ENCODE measurements around the gene LRTM2.

Gene LRTM2

DNA sequence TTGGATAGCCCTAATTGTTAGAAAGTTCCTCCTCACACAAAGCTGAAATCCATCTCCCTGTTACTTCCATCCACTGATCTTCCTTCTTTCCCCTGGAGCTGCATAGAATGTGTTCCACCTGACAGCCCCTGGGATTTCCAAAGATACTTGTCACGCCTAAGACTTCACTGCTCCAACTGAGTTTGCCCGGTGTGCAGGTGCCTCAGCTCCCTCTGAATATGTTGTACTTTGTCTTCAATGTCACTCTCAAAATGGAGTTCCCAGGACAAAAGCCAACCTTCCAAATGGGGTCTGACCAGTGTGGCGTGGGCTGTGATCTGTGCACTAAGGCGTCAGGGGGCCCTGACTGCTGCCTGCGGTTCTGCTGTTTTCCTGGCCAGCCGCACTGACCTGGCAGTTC is 55.2 kb downstream of the LRTM2 start:
- DNase-seq (ENCODE audit: low read depth in 2 of 2), result no peak
- no peak overlapping the region for H3K4me3 ChIP-seq (replicated peaks in 1 of 2; ENCODE audit: low read depth in 2 of 2, low read length in 2 of 2)
- TF ChIP-seq CTCF (IDR thresholded peaks at IDR 0.05; ENCODE audit: low read depth, low read length), result no peak

DNA sequence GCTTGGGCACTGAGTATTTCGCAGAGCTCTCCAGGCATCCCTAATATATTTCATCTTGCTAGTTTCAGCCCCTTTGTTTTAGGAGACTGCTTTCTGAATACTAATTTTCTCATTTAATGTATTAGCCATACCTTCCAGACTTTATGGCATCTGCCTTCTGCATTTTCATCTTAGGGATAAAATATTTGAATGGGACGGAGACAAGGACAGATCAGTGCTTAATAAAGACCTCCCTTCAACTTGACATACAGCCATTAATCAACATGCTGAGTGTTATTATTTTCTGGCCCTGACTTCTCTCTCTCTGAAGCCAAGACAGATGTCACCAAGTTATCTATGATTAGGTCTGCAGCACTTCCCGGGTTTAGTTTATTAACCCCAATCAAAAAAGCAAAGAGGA is 55.7 kb downstream of the LRTM2 start:
- no peak overlapping the region for H3K4me3 ChIP-seq (replicated peaks in 1 of 2; ENCODE audit: low read depth in 2 of 2, low read length in 2 of 2)
- DNase-seq (ENCODE audit: low read depth in 2 of 2), result no peak
- TF ChIP-seq CTCF (IDR thresholded peaks at IDR 0.05; ENCODE audit: low read depth, low read length), result no peak

GRCh38 chr12:1877169-1877878 is 57.0 kb downstream of the LRTM2 start:
- no peak for DNase-seq (ENCODE audit: low read depth in 2 of 2)
- H3K4me3 ChIP-seq (replicated peaks in 1 of 2; ENCODE audit: low read depth in 2 of 2, low read length in 2 of 2), result no peak overlapping the region
- TF ChIP-seq CTCF (IDR thresholded peaks at IDR 0.05; ENCODE audit: low read depth, low read length), result no peak

GRCh38 chr12:1878214-1878613 is 57.8 kb downstream of the LRTM2 start:
- no peak for DNase-seq (ENCODE audit: low read depth in 2 of 2)
- TF ChIP-seq CTCF (IDR thresholded peaks at IDR 0.05; ENCODE audit: low read depth, low read length), result no peak

GRCh38 chr12:1878695-1879094 is 58.3 kb downstream of the LRTM2 start:
- no peak for TF ChIP-seq CTCF (IDR thresholded peaks at IDR 0.05; ENCODE audit: low read depth, low read length)
- H3K4me3 ChIP-seq (replicated peaks in 1 of 2; ENCODE audit: low read depth in 2 of 2, low read length in 2 of 2), result no peak overlapping the region
- DNase-seq (ENCODE audit: low read depth in 2 of 2), result no peak

More at GRCh38 chr12:1878214-1878613, 57.8 kb downstream of the LRTM2 start:
- H3K4me3 ChIP-seq (replicated peaks in 1 of 2; ENCODE audit: low read depth in 2 of 2, low read length in 2 of 2), result no peak overlapping the region

- no peak for TF ChIP-seq CTCF (IDR thresholded peaks at IDR 0.05; ENCODE audit: low read depth, low read length)
- no peak overlapping the region for H3K4me3 ChIP-seq (replicated peaks in 1 of 2; ENCODE audit: low read depth in 2 of 2, low read length in 2 of 2)
- DNase-seq (ENCODE audit: low read depth in 2 of 2), result no peak
Measured at GRCh38 chr12:1879633-1880032, 59.3 kb downstream of the LRTM2 start.

All from cardiac fibroblast (primary cell).